Measurements from ENCODE around the gene NUTM2B. TPM values are rescaled to one million over a fixed set of nuclear protein-coding genes. Genes with fewer than 3 reads are reported as not detected.
"Not testable (repeated sequence)": the region's sequence is repeated elsewhere in the genome, so short reads cannot be mapped to it uniquely, and the experiment has no call there.

Gene NUTM2B
- total and polyA plus RNA-seq, 9 of the 15 experiments (the other 6 are each of a cell fraction or from before 2014, with no cell fraction given): 0.40 to 2.5 (median 0.80) TPM; not detected in 2

DNA sequence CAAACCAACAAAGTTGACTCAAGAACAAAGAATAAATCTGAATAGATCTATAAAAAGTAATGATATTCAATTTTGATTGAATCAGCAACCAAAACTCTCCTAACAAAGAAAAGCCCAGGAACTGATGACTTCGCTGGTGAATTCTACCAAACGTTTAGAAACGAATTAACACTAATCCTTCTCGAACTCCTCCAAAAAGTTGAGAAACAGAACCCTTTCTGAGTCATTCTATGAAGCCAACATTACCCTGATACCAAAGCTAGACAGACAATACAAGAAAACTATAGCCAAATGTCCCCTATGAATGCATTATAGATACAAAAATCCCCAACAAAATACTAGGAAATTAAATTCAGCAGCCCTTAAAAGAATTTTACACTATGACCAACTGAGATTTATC, 17.0 kb downstream of the NUTM2B start:
- H3K4me1 ChIP-seq (replicated peaks in 1 of 2; ENCODE audit: control insufficient read depth in 2 of 2, insufficient read depth in 2 of 2, low read length in 2 of 2); H2AFZ ChIP-seq (ENCODE audit: low read depth, low read length); H3K9me3 ChIP-seq (replicated peaks; ENCODE audit: control insufficient read depth, insufficient read depth, low read depth, low read length); in situ Hi-C loops (cut with MboI); H3K4me3 ChIP-seq; H4K20me1 ChIP-seq (replicated peaks; ENCODE audit: control insufficient read depth, insufficient read depth, low read length); H3K36me3 ChIP-seq (ENCODE audit: control insufficient read depth, insufficient read depth, low read length); H3K79me2 ChIP-seq (ENCODE audit: control insufficient read depth, insufficient read depth, low read length); H3K9me1 ChIP-seq (ENCODE audit: control insufficient read depth, insufficient read depth, low read length); H3K27ac ChIP-seq (ENCODE audit: extremely low read depth, low read depth, low read length); H3K4me2 ChIP-seq (ENCODE audit: insufficient read depth, low read length); H3K27me3 ChIP-seq (ENCODE audit: control insufficient read depth in 2 of 2, insufficient read depth in 2 of 2, low read length in 2 of 2); CTCF ChIA-PET (ENCODE audit: low intra/inter-chr PET ratio); intact Hi-C loops (cut with micrococcal nuclease); FAIRE-seq; POLR2A ChIA-PET; BruUV-seq (replicated peaks); H3K9ac ChIP-seq (ENCODE audit: insufficient read depth in 1 of 2, low read depth in 2 of 2, low read length in 2 of 2); DNase-seq (ENCODE audit: extremely low read depth in 1 of 4, low spot score in 3 of 4); ATAC-seq: not testable (repeated sequence)
- no CpG with 5 or more reads among the region's 4 CpGs for WGBS (ENCODE audit: insufficient coverage, low coverage, missing lambda C conversion rate)

GRCh38 chr10:79726620-79727019, 23.6 kb downstream of the NUTM2B start:
- H3K27ac ChIP-seq (ENCODE audit: extremely low read depth, low read depth, low read length); BruUV-seq (replicated peaks); H3K79me2 ChIP-seq (ENCODE audit: control insufficient read depth, insufficient read depth, low read length); in situ Hi-C loops (cut with MboI); H3K27me3 ChIP-seq (ENCODE audit: control insufficient read depth in 2 of 2, insufficient read depth in 2 of 2, low read length in 2 of 2); H4K20me1 ChIP-seq (replicated peaks; ENCODE audit: control insufficient read depth, insufficient read depth, low read length); intact Hi-C loops (cut with micrococcal nuclease); H3K36me3 ChIP-seq (ENCODE audit: control insufficient read depth, insufficient read depth, low read length); H3K9me1 ChIP-seq (ENCODE audit: control insufficient read depth, insufficient read depth, low read length); POLR2A ChIA-PET; H3K9ac ChIP-seq (ENCODE audit: insufficient read depth in 1 of 2, low read depth in 2 of 2, low read length in 2 of 2); FAIRE-seq; H2AFZ ChIP-seq (ENCODE audit: low read depth, low read length); CTCF ChIA-PET (ENCODE audit: low intra/inter-chr PET ratio); H3K9me3 ChIP-seq (replicated peaks; ENCODE audit: control insufficient read depth, insufficient read depth, low read depth, low read length); H3K4me2 ChIP-seq (ENCODE audit: insufficient read depth, low read length); DNase-seq (ENCODE audit: extremely low read depth in 1 of 4, low spot score in 3 of 4); H3K4me1 ChIP-seq (replicated peaks in 1 of 2; ENCODE audit: control insufficient read depth in 2 of 2, insufficient read depth in 2 of 2, low read length in 2 of 2); ATAC-seq; H3K4me3 ChIP-seq: not testable (repeated sequence)
- 47% methylated on average over 1 of the region's 1 CpG for WGBS (ENCODE audit: insufficient coverage, low coverage, missing lambda C conversion rate)
